Fibroblast of pulmonary artery (primary cell): ENCODE data around the gene TRIO.

ENCODE experiments used
- DNase-seq: peaks from one replicate; pipeline ENCODE4 v3.0.0-alpha.2; 2010; ENCODE audit warnings: low read depth
- H3K4me3 ChIP-seq: replicated peaks from 2 replicates; pipeline ENCODE4 v1.5.1; 2011; ENCODE audit warnings: low read depth, mild to moderate bottlenecking, control low read depth, low read length, moderate library complexity
- TF ChIP-seq, protein P1 (sequence below): IDR thresholded peaks from 2 replicates; pipeline ENCODE4 v1.5.1; 2011; ENCODE audit warnings: mild to moderate bottlenecking, control low read depth, low read length, inconsistent platforms; ENCODE audit errors: missing control alignments

TRIO gene

DNA sequence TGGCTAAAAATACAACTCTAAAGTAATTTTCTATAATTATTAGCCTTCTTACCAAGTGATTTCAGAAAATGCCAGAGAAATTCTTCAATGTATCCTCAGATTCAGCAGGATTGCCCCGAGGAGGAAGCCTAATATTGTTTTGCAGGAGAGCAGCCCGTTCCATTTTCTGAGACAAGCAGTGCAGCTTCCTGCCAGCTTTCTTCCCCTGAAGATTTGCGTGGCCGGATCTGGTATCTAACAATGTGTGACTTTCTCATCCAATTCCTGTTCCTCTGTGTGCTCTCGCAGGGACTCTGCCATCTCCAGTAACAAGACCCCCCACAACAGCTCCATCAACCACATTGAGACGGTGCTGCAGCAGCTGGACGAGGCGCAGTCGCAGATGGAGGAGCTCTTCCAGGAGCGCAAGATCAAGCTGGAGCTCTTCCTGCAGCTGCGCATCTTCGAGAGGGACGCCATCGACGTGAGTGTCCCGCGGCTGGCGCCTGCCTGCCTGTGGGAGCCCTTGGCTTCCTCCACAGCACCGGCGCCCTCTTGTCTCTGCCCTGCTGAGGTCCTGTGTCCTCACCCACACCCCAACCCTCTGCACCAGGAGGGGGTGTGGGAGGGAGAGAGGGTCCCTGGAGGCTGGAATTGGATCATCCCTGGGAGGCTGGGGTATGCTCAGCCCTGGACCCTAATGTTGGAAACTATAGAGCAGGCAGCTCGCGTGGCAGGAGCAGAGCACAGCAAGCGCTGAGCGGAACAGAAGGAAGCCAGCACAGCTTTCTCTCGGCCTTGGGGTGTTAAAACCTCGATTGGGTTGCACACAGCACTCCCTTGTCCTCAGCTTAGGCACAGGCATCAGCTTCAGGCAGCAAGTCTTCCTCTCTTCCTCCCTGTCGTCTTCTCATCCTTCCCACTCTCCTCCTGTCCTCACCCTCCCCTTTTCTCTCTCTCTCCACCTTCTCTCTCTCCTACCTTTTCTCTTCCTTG lies 216.2 kb downstream of the TRIO start:
- no peak overlapping the region for H3K4me3 ChIP-seq
- DNase-seq = no peak
- TF ChIP-seq, protein P1, sequence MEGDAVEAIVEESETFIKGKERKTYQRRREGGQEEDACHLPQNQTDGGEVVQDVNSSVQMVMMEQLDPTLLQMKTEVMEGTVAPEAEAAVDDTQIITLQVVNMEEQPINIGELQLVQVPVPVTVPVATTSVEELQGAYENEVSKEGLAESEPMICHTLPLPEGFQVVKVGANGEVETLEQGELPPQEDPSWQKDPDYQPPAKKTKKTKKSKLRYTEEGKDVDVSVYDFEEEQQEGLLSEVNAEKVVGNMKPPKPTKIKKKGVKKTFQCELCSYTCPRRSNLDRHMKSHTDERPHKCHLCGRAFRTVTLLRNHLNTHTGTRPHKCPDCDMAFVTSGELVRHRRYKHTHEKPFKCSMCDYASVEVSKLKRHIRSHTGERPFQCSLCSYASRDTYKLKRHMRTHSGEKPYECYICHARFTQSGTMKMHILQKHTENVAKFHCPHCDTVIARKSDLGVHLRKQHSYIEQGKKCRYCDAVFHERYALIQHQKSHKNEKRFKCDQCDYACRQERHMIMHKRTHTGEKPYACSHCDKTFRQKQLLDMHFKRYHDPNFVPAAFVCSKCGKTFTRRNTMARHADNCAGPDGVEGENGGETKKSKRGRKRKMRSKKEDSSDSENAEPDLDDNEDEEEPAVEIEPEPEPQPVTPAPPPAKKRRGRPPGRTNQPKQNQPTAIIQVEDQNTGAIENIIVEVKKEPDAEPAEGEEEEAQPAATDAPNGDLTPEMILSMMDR = no peak

DNA sequence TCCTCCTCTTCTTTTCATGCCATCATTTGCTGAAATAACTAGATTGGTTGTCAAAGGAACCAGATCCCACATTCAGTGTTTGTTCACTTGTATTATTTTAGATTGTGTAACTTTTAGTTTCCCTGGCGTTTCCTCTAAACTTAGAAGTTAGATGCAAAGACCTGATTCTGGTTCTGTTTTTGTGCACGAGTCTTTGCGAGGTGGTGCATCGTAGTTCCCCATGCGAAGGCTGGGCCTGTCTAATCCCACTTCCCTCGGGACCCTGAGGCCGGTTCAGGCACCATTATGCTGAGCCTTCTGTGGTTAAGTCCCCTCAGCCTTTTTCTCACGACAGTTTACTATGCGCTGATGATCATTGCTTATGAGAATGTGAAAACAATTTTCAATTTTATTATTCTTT lies 219.3 kb downstream of the TRIO start:
- no peak overlapping the region for H3K4me3 ChIP-seq
- TF ChIP-seq, protein P1 = no peak
- DNase-seq = no peak

GRCh38 chr5:14364096-14364495 lies 221.0 kb downstream of the TRIO start:
- TF ChIP-seq, protein P1 = no peak
- H3K4me3 ChIP-seq = no peak overlapping the region
- peak; percentile 38 for DNase-seq

DNA sequence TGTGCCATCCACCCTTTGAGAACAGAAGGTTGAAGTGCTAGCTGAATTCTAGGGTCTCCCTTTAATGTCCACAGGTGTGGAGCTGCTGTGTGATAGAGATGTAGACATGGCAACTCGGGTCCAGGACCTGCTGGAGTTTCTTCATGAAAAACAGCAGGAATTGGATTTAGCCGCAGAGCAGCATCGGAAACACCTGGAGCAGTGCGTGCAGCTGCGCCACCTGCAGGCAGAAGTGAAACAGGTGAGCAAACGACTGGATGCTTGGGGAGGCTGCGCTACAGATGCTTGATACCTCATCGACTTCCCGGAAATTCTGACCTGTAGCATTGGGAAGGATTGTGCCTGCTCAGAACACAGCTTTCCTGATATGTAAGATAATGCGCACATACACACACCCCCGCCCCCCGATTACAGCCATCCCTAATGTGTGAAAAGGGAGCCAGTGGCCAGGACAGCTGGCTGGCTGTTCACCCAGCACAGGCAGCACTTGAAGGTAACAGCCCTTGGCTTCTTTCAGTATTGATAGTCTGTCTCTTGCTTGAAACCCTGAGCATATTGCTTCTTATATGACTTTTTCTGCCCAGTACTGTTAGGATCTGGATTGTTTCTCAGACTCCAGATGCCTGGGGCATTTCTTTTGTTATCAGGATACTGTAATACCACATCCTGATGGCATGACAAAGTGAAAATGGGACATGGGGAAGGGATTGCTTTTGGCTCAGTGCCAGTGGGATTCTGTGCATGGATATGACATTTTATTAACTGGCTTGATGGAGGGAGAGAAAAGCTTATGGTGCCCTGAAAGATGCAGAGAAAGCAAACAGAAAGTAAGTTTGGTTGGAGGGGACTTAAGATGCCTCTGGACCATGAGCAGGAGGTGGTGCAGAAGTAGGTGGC lies 221.7 kb downstream of the TRIO start:
- DNase-seq = peak; percentile 20
- TF ChIP-seq, protein P1 = peak; percentile 63
- no peak overlapping the region for H3K4me3 ChIP-seq

- DNase-seq = no peak
- TF ChIP-seq, protein P1 = no peak
- no peak overlapping the region for H3K4me3 ChIP-seq
Observed at GRCh38 chr5:14365831-14366430, 222.8 kb downstream of the TRIO start.

DNA sequence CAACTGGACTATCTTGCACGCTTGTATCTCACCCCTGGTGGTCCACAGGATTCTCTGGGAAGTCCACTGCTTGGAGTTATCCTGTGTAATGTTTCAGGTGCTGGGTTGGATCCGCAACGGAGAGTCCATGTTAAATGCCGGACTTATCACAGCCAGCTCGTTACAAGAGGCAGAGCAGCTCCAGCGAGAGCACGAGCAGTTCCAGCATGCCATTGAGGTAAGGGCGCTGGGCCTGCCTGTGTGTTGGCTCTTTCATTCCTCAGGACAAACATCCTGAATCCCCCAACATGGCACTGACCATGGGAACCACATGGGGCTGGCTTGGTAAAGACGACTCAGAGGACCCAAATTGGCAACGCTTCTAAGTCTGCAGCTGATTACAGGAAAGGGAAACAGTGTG lies 223.6 kb downstream of the TRIO start:
- H3K4me3 ChIP-seq = no peak overlapping the region
- no peak for DNase-seq
- TF ChIP-seq, protein P1 = no peak
